Neural cell (in vitro differentiated cells): Measurements from ENCODE around the gene FOXI1. TPM values are rescaled to one million over a fixed set of nuclear protein-coding genes. Genes with fewer than 3 reads are reported as not detected.

ENCODE experiments used
- H2AFZ ChIP-seq: fragments of 200-600, 300-800 bp; sonication (generic), shearing (Covaris generic); 2 replicates; pipeline ENCODE4 v1.6.0; 2014; ENCODE audit warnings: low read depth, mild to moderate bottlenecking, antibody characterized with exemption, low read length, moderate library complexity
- H3F3A ChIP-seq: fragments of 200-600 bp; shearing (Covaris generic); 2 replicates; pipeline ENCODE4 v1.6.1; 2016; ENCODE audit warnings: mild to moderate bottlenecking, moderate library complexity, mixed read lengths, antibody characterized with exemption, low read length; ENCODE audit not compliant: insufficient read depth, poor library complexity, severe bottlenecking
- H3K27ac ChIP-seq: fragments of 200-600, 300-800 bp; sonication (generic), shearing (Covaris generic); 2 replicates; pipeline ENCODE4 v1.5.1; 2014; ENCODE audit warnings: mild to moderate bottlenecking, low read length, moderate library complexity
- H3K27me3 ChIP-seq: fragments of 300-800, 200-600 bp; sonication (generic), shearing (Covaris generic); 2 replicates; pipeline ENCODE4 v1.6.0; 2014; ENCODE audit warnings: mild to moderate bottlenecking, low read depth, low read length, moderate library complexity; ENCODE audit not compliant: insufficient read depth
- H3K36me3 ChIP-seq: fragments of 300-800, 200-600 bp; sonication (generic), shearing (Covaris generic); 2 replicates; pipeline ENCODE4 v1.5.1; 2014; ENCODE audit warnings: mild to moderate bottlenecking, antibody characterized with exemption, low read length, moderate library complexity; ENCODE audit not compliant: insufficient read depth
- H3K4me2 ChIP-seq: fragments of 300-800, 200-600 bp; sonication (generic), shearing (Covaris generic); 2 replicates; pipeline ENCODE4 v1.6.0; 2014; ENCODE audit warnings: mild to moderate bottlenecking, low read length
- H3K4me3 ChIP-seq: fragments of 300-800, 200-600 bp; sonication (generic), shearing (Covaris generic); 2 replicates; pipeline ENCODE4 v1.5.1; 2014; ENCODE audit warnings: mild to moderate bottlenecking, low read length, moderate library complexity
- H3K79me2 ChIP-seq: fragments of 200-600 bp; shearing (Covaris generic); replicated peaks from 2 replicates; pipeline ENCODE4 v1.6.0; 2014; ENCODE audit warnings: mild to moderate bottlenecking, low read length, moderate library complexity; ENCODE audit not compliant: insufficient read depth
- H3K9ac ChIP-seq: fragments of 300-800, 200-600 bp; sonication (generic), shearing (Covaris generic); 2 replicates; pipeline ENCODE4 v1.6.1; 2016; ENCODE audit warnings: mild to moderate bottlenecking, low read length, mixed read lengths
- H3K9me2 ChIP-seq: fragments of 200-600 bp; shearing (Covaris generic); 2 replicates; pipeline ENCODE4 v1.6.1; 2016; ENCODE audit warnings: mild to moderate bottlenecking, low read length, mixed read lengths; ENCODE audit not compliant: insufficient read depth
- H3K9me3 ChIP-seq: fragments of 200-600, 300-800 bp; sonication (generic), shearing (Covaris generic); 2 replicates; pipeline ENCODE4 v1.6.1; 2016; ENCODE audit warnings: mild to moderate bottlenecking, mixed run types, low read length, moderate library complexity, mixed read lengths
- H4K20me1 ChIP-seq: fragments of 200-600 bp; shearing (Covaris generic); 2 replicates; pipeline ENCODE4 v1.6.1; 2016; ENCODE audit warnings: mild to moderate bottlenecking, mixed run types; ENCODE audit not compliant: insufficient read depth
- CTCF ChIP-seq: fragments of 450-650 bp; IDR thresholded peaks from 2 replicates; pipeline ENCODE4 v1.5.1; 2014; ENCODE audit warnings: antibody characterized with exemption, mild to moderate bottlenecking, moderate library complexity; ENCODE audit not compliant: poor library complexity, severe bottlenecking
- EP300 ChIP-seq: fragments of 450-650 bp; conservative IDR thresholded peaks from 2 replicates; pipeline ENCODE4 v1.6.1; 2014; ENCODE audit warnings: antibody characterized with exemption, mild to moderate bottlenecking, moderate library complexity; ENCODE audit not compliant: poor library complexity, severe bottlenecking
- EZH2 ChIP-seq: fragments of 200-600, 300-800 bp; shearing (Covaris generic), sonication (generic); IDR thresholded peaks from 2 replicates; pipeline ENCODE4 v1.6.1; 2014; ENCODE audit warnings: antibody characterized with exemption, low read length, borderline replicate concordance, mild to moderate bottlenecking; ENCODE audit not compliant: insufficient read depth, poor library complexity, severe bottlenecking
- MXI1 ChIP-seq: fragments of 450-650 bp; conservative IDR thresholded peaks from 2 replicates; pipeline ENCODE4 v1.6.1; 2014; ENCODE audit warnings: antibody characterized with exemption, mild to moderate bottlenecking; ENCODE audit not compliant: poor library complexity, severe bottlenecking
- POLR2AphosphoS5 ChIP-seq: IDR thresholded peaks from 2 replicates; pipeline ENCODE4 v1.6.1; 2012
- RAD21 ChIP-seq: fragments of 450-650 bp; conservative IDR thresholded peaks from 2 replicates; pipeline ENCODE4 v1.6.1; 2014; ENCODE audit warnings: antibody characterized with exemption, mild to moderate bottlenecking, moderate library complexity
- REST ChIP-seq: IDR thresholded peaks from 2 replicates; pipeline ENCODE4 v1.6.1; 2012; ENCODE audit warnings: borderline replicate concordance
- SMC3 ChIP-seq: fragments of 450-650 bp; conservative IDR thresholded peaks from 2 replicates; pipeline ENCODE4 v1.6.1; 2014; ENCODE audit warnings: antibody characterized with exemption, mild to moderate bottlenecking, moderate library complexity; ENCODE audit not compliant: poor library complexity
- TAF1 ChIP-seq: IDR thresholded peaks from 2 replicates; pipeline ENCODE4 v1.6.1; 2012; ENCODE audit warnings: low read depth
- polyA plus RNA-seq: library from polyadenylated mRNA; depleted of rRNA; stranded (reverse); fragments of >200 nt; gene quantifications from 2 replicates; pipeline ENCODE4 v1.2.3, GENCODE V29; 2014

FOXI1 gene
- polyA plus RNA-seq, 1 donor from 2014 or later: not detected

- H3K9me3 ChIP-seq: no peaks in the 10 kb centered on the region
- TF ChIP-seq EP300 (no peak), EZH2 (no peak)
- no peaks in the 10 kb centered on the region for H3K36me3 ChIP-seq
- no peak overlapping the region for H3K4me3 ChIP-seq
- H3K27ac ChIP-seq: no peak overlapping the region
- no peak overlapping the region for H3K4me2 ChIP-seq
- H3F3A ChIP-seq: no peaks in the 10 kb centered on the region
- no peaks in the 10 kb centered on the region for H3K79me2 ChIP-seq
- H2AFZ ChIP-seq: no peak overlapping the region
- H3K9ac ChIP-seq: no peak overlapping the region
- no peaks in the 10 kb centered on the region for H3K9me2 ChIP-seq
- no peaks in the 10 kb centered on the region for H4K20me1 ChIP-seq
- H3K27me3 ChIP-seq: no peaks in the 10 kb centered on the region
These were observed 20.9 kb downstream of the FOXI1 start for GRCh38 chr5:170126626-170127025.

- Histone ChIP-seq H3F3A (no peaks in the 10 kb centered on the region), H3K4me3 (no peak overlapping the region), H3K9me3 (no peaks in the 10 kb centered on the region), H4K20me1 (no peaks in the 10 kb centered on the region), H2AFZ (no peak overlapping the region), H3K27ac (no peak overlapping the region), H3K9ac (no peak overlapping the region), H3K36me3 (no peaks in the 10 kb centered on the region), H3K27me3 (no peaks in the 10 kb centered on the region), H3K4me2 (no peak overlapping the region), H3K9me2 (no peaks in the 10 kb centered on the region), H3K79me2 (no peaks in the 10 kb centered on the region)
- no peak for TF ChIP-seq EP300
- no peak for TF ChIP-seq POLR2AphosphoS5
- TF ChIP-seq SMC3: no peak
- TF ChIP-seq TAF1: no peak
- TF ChIP-seq EZH2: no peak
- TF ChIP-seq CTCF: no peak
- TF ChIP-seq MXI1: no peak
- no peak for TF ChIP-seq REST
- TF ChIP-seq RAD21: no peak
These were observed 25.5 kb downstream of the FOXI1 start for GRCh38 chr5:170131235-170131634.
